ENCODE results near the gene PTPRK. TPM values are rescaled to one million over a fixed set of nuclear protein-coding genes. Genes with fewer than 3 reads are reported as not detected.
"Not testable (repeated sequence)": the region's sequence is repeated elsewhere in the genome, so short reads cannot be mapped to it uniquely, and the experiment has no call there.

The PTPRK gene
- polyA plus RNA-seq, 2 donors: 4.3 to 5.1 TPM

DNA sequence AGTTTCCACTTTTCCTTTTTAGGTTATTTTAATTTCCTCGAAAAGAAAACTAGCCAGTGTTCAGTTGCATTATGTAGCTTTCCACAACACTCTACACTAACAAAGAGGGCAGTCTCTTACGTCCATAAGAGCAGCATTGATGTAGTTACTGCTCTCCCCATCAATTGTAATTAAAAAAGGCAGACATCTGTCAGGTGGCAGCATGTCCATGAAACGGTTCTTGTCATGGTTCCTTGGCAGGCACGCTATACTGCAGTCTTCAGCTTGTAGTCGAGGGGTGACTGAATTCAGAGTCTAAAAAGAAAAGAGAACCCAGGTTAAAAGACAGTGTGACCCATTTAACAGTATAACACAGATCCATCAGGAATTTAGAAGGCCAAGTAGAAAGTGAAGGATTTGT lies 539.4 kb downstream of the PTPRK start:
- WGBS, 2 donors: 87% methylated on average over 5 of the region's 5 CpGs
- H3K9me3 ChIP-seq (ENCODE audit: control insufficient read depth in 2 of 2, insufficient read depth in 1 of 2, low read depth in 1 of 2, low read length in 1 of 2): no peaks in the 10 kb centered on the region
- H3K4me1 ChIP-seq (ENCODE audit: control insufficient read depth in 2 of 2, insufficient read depth in 2 of 2, low read length in 1 of 2): no peaks in the 10 kb centered on the region
- H3K4me3 ChIP-seq (ENCODE audit: low read depth in 1 of 2, low read length in 2 of 2): no peak overlapping the region
- no peak overlapping the region for H3K27ac ChIP-seq (ENCODE audit: low read depth in 2 of 2, low read length in 1 of 2)
- H3K36me3 ChIP-seq (ENCODE audit: control insufficient read depth in 2 of 2, insufficient read depth in 2 of 2, low read length in 1 of 2): peaks cover 0 to 2% of the 10 kb centered on the region in 2 donors
- H3K27me3 ChIP-seq (ENCODE audit: control insufficient read depth in 1 of 2, insufficient read depth in 2 of 2, low read length in 2 of 2): no peaks in the 10 kb centered on the region

DNA sequence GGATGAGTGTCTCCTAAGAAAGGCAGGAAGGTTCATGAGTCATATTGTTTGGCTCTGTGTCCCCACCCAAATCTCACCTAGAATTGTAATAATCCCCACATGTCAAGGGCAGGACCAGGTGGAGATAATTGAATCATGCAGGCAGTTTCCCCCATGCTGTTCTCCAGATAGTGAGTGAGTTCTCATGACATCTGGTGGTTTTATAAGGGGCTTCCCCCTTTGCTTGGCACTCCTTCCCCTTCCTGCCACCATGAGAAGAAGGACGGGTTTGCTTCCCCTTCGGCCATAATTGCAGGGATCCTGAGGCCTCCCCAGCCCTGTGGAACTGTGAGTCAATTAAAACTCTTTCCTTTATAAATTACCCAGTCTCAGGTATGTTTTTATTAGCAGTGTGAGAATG lies 542.2 kb downstream of the PTPRK start:
- WGBS, 2 donors: 80% methylated on average over 2 of the region's 2 CpGs
- not testable (repeated sequence) for H3K36me3 ChIP-seq (ENCODE audit: control insufficient read depth in 2 of 2, insufficient read depth in 2 of 2, low read length in 1 of 2); H3K9me3 ChIP-seq (ENCODE audit: control insufficient read depth in 2 of 2, insufficient read depth in 1 of 2, low read depth in 1 of 2, low read length in 1 of 2)

DNA sequence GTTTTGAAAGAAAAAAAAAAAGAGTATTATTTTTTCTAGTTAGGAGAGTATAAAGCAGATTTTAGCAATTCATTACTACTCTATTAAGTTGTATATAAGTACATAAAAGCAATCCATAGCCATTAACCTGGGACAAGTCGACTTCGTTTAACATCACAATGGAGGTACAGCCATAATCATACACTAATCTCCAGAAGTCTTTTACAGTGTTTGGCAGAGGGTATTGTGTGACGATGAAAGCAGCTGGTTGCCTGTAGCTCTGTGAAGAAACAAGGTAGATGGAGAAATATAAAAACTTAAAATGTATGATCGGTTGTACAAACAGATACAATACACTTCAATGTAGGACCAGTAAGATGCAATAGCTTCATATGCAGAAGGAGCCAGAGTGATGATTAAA lies 543.6 kb downstream of the PTPRK start:
- H3K27ac ChIP-seq (ENCODE audit: low read depth in 2 of 2, low read length in 1 of 2): no peak overlapping the region
- no peaks in the 10 kb centered on the region for H3K4me1 ChIP-seq (ENCODE audit: control insufficient read depth in 2 of 2, insufficient read depth in 2 of 2, low read length in 1 of 2)
- H3K36me3 ChIP-seq (ENCODE audit: control insufficient read depth in 2 of 2, insufficient read depth in 2 of 2, low read length in 1 of 2): no peaks in the 10 kb centered on the region
- H3K27me3 ChIP-seq (ENCODE audit: control insufficient read depth in 1 of 2, insufficient read depth in 2 of 2, low read length in 2 of 2): no peaks in the 10 kb centered on the region
- WGBS, 2 donors: 96 to 97% methylated on average over 4 of the region's 4 CpGs
- H3K4me3 ChIP-seq (ENCODE audit: low read depth in 1 of 2, low read length in 2 of 2): no peak overlapping the region
- no peaks in the 10 kb centered on the region for H3K9me3 ChIP-seq (ENCODE audit: control insufficient read depth in 2 of 2, insufficient read depth in 1 of 2, low read depth in 1 of 2, low read length in 1 of 2)

More for the DNA sequence above, 542.2 kb downstream of the PTPRK start:
- not testable (repeated sequence) for H3K27me3 ChIP-seq (ENCODE audit: control insufficient read depth in 1 of 2, insufficient read depth in 2 of 2, low read length in 2 of 2); H3K27ac ChIP-seq (ENCODE audit: low read depth in 2 of 2, low read length in 1 of 2); H3K4me3 ChIP-seq (ENCODE audit: low read depth in 1 of 2, low read length in 2 of 2); H3K4me1 ChIP-seq (ENCODE audit: control insufficient read depth in 2 of 2, insufficient read depth in 2 of 2, low read length in 1 of 2)

DNA sequence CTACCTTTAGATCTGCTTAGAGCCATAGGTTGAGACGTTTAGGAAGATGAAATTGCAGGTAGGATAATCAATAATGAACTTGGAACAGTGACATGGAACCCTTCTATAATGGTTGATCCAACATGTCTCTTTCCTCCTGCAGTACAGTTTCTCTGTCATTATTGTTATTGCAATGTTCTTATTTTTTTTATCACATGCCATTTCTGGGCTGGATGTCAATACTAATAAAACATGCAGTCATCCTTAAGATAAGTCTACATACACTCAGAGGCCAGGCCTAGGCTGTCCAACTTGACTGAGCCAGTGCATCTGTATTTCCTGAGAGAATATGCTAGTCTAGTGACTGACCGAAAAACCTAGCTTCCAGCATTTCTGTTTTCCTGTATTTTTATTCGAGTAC lies 544.3 kb downstream of the PTPRK start:
- H3K4me1 ChIP-seq (ENCODE audit: control insufficient read depth in 2 of 2, insufficient read depth in 2 of 2, low read length in 1 of 2): no peaks in the 10 kb centered on the region
- WGBS, 2 donors: 78 to 84% methylated on average over 3 of the region's 3 CpGs
- H3K4me3 ChIP-seq (ENCODE audit: low read depth in 1 of 2, low read length in 2 of 2): no peak overlapping the region
- no peaks in the 10 kb centered on the region for H3K36me3 ChIP-seq (ENCODE audit: control insufficient read depth in 2 of 2, insufficient read depth in 2 of 2, low read length in 1 of 2)
- H3K9me3 ChIP-seq (ENCODE audit: control insufficient read depth in 2 of 2, insufficient read depth in 1 of 2, low read depth in 1 of 2, low read length in 1 of 2): no peaks in the 10 kb centered on the region
- H3K27ac ChIP-seq (ENCODE audit: low read depth in 2 of 2, low read length in 1 of 2): no peak overlapping the region
- H3K27me3 ChIP-seq (ENCODE audit: control insufficient read depth in 1 of 2, insufficient read depth in 2 of 2, low read length in 2 of 2): no peaks in the 10 kb centered on the region

DNA sequence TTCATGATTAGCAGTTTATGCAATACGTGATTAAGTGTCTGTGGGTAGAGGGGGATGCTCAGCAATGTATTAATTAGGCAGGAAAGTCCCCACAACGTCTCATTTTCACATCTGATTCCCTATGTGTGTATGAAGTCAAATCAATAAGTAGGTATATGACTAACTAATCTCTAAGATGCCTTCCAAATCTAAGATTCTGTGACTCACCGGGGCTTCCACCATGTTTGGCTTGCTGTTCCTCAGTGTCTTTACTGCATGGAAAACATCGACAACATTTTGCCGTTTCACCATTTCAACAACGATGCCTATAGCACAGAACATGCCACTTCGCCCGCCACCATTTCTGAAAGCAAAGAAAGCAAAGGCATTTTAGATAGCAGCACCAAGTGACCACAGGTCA lies 547.6 kb downstream of the PTPRK start:
- Histone ChIP-seq H3K36me3 (ENCODE audit: control insufficient read depth in 2 of 2, insufficient read depth in 2 of 2, low read length in 1 of 2) (no peaks in the 10 kb centered on the region), H3K4me3 (ENCODE audit: low read depth in 1 of 2, low read length in 2 of 2) (no peak overlapping the region), H3K4me1 (ENCODE audit: control insufficient read depth in 2 of 2, insufficient read depth in 2 of 2, low read length in 1 of 2) (no peaks in the 10 kb centered on the region), H3K27ac (ENCODE audit: low read depth in 2 of 2, low read length in 1 of 2) (no peak overlapping the region), H3K27me3 (ENCODE audit: control insufficient read depth in 1 of 2, insufficient read depth in 2 of 2, low read length in 2 of 2) (no peaks in the 10 kb centered on the region), H3K9me3 (ENCODE audit: control insufficient read depth in 2 of 2, insufficient read depth in 1 of 2, low read depth in 1 of 2, low read length in 1 of 2) (no peaks in the 10 kb centered on the region)
- WGBS, 2 donors: 85 to 87% methylated on average over 8 of the region's 8 CpGs

DNA sequence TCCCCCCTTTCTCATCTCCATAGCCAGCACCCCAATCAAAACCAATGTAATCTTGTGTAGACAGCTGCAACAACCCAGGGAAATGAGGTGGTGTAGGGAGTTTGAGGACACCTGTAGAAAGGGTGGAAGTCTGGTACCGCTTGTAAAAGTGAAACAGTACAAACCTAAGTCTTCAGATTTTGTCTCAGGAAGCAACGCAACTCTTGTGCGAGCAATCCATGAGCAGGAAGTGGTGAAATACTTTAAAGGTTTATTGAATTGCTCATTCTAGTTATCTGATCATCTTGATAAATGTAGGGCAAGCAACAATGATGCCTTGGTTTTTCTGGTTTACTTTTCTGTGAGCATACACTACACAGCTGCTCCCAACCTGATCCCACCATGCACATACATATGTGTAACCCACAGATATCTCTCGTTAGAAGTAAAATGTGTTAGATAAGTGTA lies 548.4 kb downstream of the PTPRK start:
- Histone ChIP-seq H3K27ac (ENCODE audit: low read depth in 2 of 2, low read length in 1 of 2) (no peak overlapping the region), H3K9me3 (ENCODE audit: control insufficient read depth in 2 of 2, insufficient read depth in 1 of 2, low read depth in 1 of 2, low read length in 1 of 2) (no peaks in the 10 kb centered on the region), H3K36me3 (ENCODE audit: control insufficient read depth in 2 of 2, insufficient read depth in 2 of 2, low read length in 1 of 2) (no peaks in the 10 kb centered on the region), H3K4me3 (ENCODE audit: low read depth in 1 of 2, low read length in 2 of 2) (no peak overlapping the region), H3K27me3 (ENCODE audit: control insufficient read depth in 1 of 2, insufficient read depth in 2 of 2, low read length in 2 of 2) (no peaks in the 10 kb centered on the region), H3K4me1 (ENCODE audit: control insufficient read depth in 2 of 2, insufficient read depth in 2 of 2, low read length in 1 of 2) (no peaks in the 10 kb centered on the region)
- WGBS, 2 donors: 68 to 84% methylated on average over 4 of the region's 4 CpGs

DNA sequence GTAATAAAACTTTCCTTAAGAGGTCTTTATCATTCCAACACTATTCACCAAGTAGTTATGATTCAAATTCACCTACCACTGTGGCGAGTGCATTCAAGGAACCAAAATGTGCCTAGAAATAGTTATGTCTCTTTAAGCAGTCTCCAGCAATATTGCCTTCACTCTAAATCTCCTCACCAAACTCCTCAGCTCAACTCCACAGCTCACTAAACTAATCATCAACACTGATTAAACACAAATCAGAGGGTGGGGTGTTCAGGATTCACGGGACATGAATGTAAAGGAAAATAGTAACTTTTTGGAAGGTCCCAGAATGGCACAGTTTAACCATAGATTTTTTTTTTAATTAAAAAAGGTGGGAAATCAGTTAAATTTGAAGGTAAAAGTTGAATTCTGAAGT lies 549.0 kb downstream of the PTPRK start:
- H3K9me3 ChIP-seq (ENCODE audit: control insufficient read depth in 2 of 2, insufficient read depth in 1 of 2, low read depth in 1 of 2, low read length in 1 of 2): no peaks in the 10 kb centered on the region
- no peak overlapping the region for H3K4me3 ChIP-seq (ENCODE audit: low read depth in 1 of 2, low read length in 2 of 2)
- 85 to 91% methylated on average over 2 of the region's 2 CpGs for WGBS, 2 donors
- H3K4me1 ChIP-seq (ENCODE audit: control insufficient read depth in 2 of 2, insufficient read depth in 2 of 2, low read length in 1 of 2): no peaks in the 10 kb centered on the region
- H3K36me3 ChIP-seq (ENCODE audit: control insufficient read depth in 2 of 2, insufficient read depth in 2 of 2, low read length in 1 of 2): no peaks in the 10 kb centered on the region
- H3K27ac ChIP-seq (ENCODE audit: low read depth in 2 of 2, low read length in 1 of 2): no peak overlapping the region
- no peaks in the 10 kb centered on the region for H3K27me3 ChIP-seq (ENCODE audit: control insufficient read depth in 1 of 2, insufficient read depth in 2 of 2, low read length in 2 of 2)

DNA sequence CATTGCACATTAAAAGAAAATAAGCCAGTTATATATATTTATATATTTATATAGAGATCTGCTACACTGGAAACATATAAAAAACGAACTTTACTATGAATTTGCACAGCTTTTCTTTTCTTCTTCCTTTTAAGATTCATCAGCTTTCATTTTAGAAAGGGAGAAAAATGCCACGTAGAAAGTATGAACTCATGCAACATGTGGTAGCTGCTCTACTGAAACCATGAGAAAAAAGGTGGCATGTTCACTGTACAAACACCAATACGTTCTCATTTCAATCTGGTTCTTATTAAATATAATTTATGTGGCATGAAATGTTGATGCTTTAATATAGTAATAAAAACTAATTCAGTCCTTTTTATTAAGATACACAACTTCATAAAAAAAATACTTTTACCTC lies 550.7 kb downstream of the PTPRK start:
- Histone ChIP-seq H3K27ac (ENCODE audit: low read depth in 2 of 2, low read length in 1 of 2) (no peak overlapping the region), H3K36me3 (ENCODE audit: control insufficient read depth in 2 of 2, insufficient read depth in 2 of 2, low read length in 1 of 2) (no peaks in the 10 kb centered on the region), H3K4me1 (ENCODE audit: control insufficient read depth in 2 of 2, insufficient read depth in 2 of 2, low read length in 1 of 2) (no peaks in the 10 kb centered on the region), H3K4me3 (ENCODE audit: low read depth in 1 of 2, low read length in 2 of 2) (no peak overlapping the region), H3K9me3 (ENCODE audit: control insufficient read depth in 2 of 2, insufficient read depth in 1 of 2, low read depth in 1 of 2, low read length in 1 of 2) (no peaks in the 10 kb centered on the region), H3K27me3 (ENCODE audit: control insufficient read depth in 1 of 2, insufficient read depth in 2 of 2, low read length in 2 of 2) (no peaks in the 10 kb centered on the region)
- WGBS, 2 donors: 79 to 83% methylated on average over 3 of the region's 3 CpGs

DNA sequence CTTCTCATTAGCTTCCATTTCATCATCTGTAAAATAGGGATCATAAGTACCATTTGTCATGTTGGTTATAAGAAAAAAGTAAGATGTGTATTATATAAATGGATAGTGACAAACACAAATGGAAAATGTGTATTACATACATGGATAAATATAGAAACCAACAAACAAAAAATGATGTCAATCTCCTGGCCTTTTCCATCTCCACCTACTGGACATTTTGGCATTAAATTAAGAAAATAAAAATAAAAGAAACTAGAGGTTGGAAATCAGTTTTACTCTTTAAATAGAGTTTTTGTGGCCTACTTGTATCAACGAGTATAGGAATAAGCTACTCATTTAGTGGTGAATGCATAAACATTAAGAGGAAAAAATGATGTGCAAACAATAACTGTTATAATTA lies 552.0 kb downstream of the PTPRK start:
- Histone ChIP-seq H3K36me3 (ENCODE audit: control insufficient read depth in 2 of 2, insufficient read depth in 2 of 2, low read length in 1 of 2) (no peaks in the 10 kb centered on the region), H3K27ac (ENCODE audit: low read depth in 2 of 2, low read length in 1 of 2) (no peak overlapping the region), H3K9me3 (ENCODE audit: control insufficient read depth in 2 of 2, insufficient read depth in 1 of 2, low read depth in 1 of 2, low read length in 1 of 2) (no peaks in the 10 kb centered on the region), H3K27me3 (ENCODE audit: control insufficient read depth in 1 of 2, insufficient read depth in 2 of 2, low read length in 2 of 2) (no peaks in the 10 kb centered on the region), H3K4me1 (ENCODE audit: control insufficient read depth in 2 of 2, insufficient read depth in 2 of 2, low read length in 1 of 2) (no peaks in the 10 kb centered on the region), H3K4me3 (ENCODE audit: low read depth in 1 of 2, low read length in 2 of 2) (no peak overlapping the region)
- WGBS, 2 donors: 73 to 79% methylated on average over 1 of the region's 1 CpG

DNA sequence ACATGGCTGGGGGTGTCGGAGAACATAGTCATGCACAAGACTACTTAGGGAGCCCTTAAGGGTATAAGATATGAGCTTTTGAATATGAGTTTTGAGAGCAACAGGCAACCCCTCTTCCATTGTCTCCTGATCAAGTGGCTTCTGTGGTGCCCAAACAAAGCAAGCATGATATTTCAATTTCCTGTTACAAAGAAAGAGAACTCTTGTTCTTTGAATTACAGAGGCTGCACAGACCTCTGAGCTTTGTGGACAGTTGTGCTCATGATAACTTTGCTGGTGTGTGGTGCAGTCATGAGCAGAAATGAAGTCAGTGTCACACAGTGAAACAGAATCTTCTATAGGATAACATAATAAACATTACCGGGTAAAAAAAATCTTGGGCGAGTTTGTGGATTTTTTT lies 552.7 kb downstream of the PTPRK start:
- no peak overlapping the region for H3K27ac ChIP-seq (ENCODE audit: low read depth in 2 of 2, low read length in 1 of 2)
- H3K4me3 ChIP-seq (ENCODE audit: low read depth in 1 of 2, low read length in 2 of 2): no peak overlapping the region
- H3K27me3 ChIP-seq (ENCODE audit: control insufficient read depth in 1 of 2, insufficient read depth in 2 of 2, low read length in 2 of 2): no peaks in the 10 kb centered on the region
- H3K9me3 ChIP-seq (ENCODE audit: control insufficient read depth in 2 of 2, insufficient read depth in 1 of 2, low read depth in 1 of 2, low read length in 1 of 2): no peaks in the 10 kb centered on the region
- no peaks in the 10 kb centered on the region for H3K36me3 ChIP-seq (ENCODE audit: control insufficient read depth in 2 of 2, insufficient read depth in 2 of 2, low read length in 1 of 2)
- WGBS, 2 donors: 80 to 84% methylated on average over 3 of the region's 3 CpGs
- H3K4me1 ChIP-seq (ENCODE audit: control insufficient read depth in 2 of 2, insufficient read depth in 2 of 2, low read length in 1 of 2): no peaks in the 10 kb centered on the region

Measured in esophagus (tissue), 2 donors.